Ectodermal cell (in vitro differentiated cells): Measurements from ENCODE around the gene LRFN2.

Source experiments
- H3K27ac ChIP-seq: 2 replicates; pipeline ENCODE4 v1.7.0; 2013; ENCODE audit warnings: mild to moderate bottlenecking, low read depth, low read length; ENCODE audit not compliant: insufficient read depth, poor library complexity, severe bottlenecking
- H3K27me3 ChIP-seq: 2 replicates; pipeline ENCODE4 v1.7.0; 2013; ENCODE audit warnings: mild to moderate bottlenecking, low read length; ENCODE audit not compliant: insufficient read depth, control insufficient read depth, poor library complexity, severe bottlenecking
- H3K36me3 ChIP-seq: one replicate; pipeline ENCODE4 v1.7.0; 2013; ENCODE audit warnings: low read length; ENCODE audit not compliant: control insufficient read depth, insufficient read depth
- H3K4me1 ChIP-seq: one replicate; pipeline ENCODE4 v1.7.0; 2013; ENCODE audit warnings: low read length; ENCODE audit not compliant: control insufficient read depth, insufficient read depth
- H3K4me3 ChIP-seq: 2 replicates; pipeline ENCODE4 v1.7.0; 2013; ENCODE audit warnings: low read depth, low read length, control low read depth; ENCODE audit not compliant: insufficient read depth
- H3K9me3 ChIP-seq: 2 replicates; pipeline ENCODE4 v1.7.0; 2013; ENCODE audit warnings: mild to moderate bottlenecking, low read length, moderate library complexity; ENCODE audit not compliant: control insufficient read depth
- WGBS, 2 experiments: methylation state at CpG; one replicate each; pipeline ENCODE4 v1.1.7; 2013; ENCODE audit warnings: missing lambda C conversion rate in 2 of 2; 5-methylcytosine and 5-hydroxymethylcytosine counted together

The LRFN2 gene

DNA sequence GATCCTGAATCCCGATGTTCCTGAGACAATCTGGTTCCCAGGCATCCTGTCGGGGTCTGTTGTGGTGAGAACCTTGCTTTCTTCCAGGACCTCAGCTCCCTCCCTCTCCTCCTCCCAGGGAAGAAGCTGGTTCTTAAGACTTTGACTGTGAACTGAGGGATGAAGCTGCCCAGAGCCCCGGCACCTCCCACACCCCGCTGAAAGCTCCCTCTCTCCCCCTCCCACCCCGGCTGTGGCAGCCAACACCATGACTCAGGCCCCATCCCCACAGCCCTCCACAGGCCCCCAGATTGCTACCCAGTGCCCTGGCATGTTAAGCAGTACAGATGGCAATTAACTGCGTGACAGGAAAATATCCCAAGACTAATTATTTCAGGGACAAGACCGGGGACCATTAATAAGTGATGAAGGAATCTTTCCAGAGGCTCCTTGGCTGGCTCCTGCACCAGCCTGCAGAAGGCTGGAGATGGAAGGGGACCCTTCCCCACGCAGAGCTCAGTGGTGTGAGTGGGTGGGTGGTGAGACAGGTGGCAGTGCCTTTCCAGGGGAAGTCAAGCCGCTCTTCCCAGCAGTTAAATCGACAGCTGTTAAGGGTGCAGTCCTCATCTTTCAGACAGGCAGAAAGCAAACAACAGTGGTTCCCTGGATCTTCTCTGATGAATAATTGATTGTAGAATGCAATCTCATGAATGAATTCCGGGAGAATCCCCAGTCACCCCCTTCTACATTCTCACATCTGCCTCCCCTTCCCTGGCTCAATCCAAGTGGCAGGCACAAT, 237.9 kb downstream of the LRFN2 start:
- Histone ChIP-seq H3K27ac (no peak overlapping the region), H3K9me3 (no peaks in the 10 kb centered on the region), H3K27me3 (no peaks in the 10 kb centered on the region), H3K4me1 (peaks cover 31% of the 10 kb centered on the region), H3K4me3 (no peak overlapping the region), H3K36me3 (no peaks in the 10 kb centered on the region)
- WGBS, 2 experiments = 57 to 62% methylated on average over 11 of the region's 11 CpGs

DNA sequence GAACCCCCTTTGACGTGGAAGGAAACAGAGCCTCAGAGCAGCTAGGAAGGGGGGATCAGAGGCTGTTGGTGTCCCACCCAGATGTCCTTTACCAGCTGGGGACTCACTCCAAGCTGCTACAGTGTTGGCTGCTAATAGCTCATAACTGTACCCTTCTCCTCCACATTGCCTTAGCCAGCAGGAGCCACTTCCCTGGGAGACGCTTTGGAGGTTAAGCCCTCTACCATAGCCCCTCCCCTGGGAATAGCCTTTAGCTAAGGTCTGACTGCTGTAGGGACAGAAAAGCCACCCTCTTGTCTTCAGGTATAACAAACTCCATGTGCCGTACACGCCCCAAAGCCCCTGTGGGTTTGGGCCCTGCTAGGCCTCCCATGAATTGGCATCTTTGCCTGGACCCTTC, 238.6 kb downstream of the LRFN2 start:
- Histone ChIP-seq H3K27me3 (no peaks in the 10 kb centered on the region), H3K4me3 (no peak overlapping the region), H3K36me3 (no peaks in the 10 kb centered on the region), H3K9me3 (no peaks in the 10 kb centered on the region), H3K4me1 (peaks cover 38% of the 10 kb centered on the region), H3K27ac (no peak overlapping the region)
- 67 to 81% methylated on average over 4 of the region's 4 CpGs for WGBS, 2 experiments

DNA sequence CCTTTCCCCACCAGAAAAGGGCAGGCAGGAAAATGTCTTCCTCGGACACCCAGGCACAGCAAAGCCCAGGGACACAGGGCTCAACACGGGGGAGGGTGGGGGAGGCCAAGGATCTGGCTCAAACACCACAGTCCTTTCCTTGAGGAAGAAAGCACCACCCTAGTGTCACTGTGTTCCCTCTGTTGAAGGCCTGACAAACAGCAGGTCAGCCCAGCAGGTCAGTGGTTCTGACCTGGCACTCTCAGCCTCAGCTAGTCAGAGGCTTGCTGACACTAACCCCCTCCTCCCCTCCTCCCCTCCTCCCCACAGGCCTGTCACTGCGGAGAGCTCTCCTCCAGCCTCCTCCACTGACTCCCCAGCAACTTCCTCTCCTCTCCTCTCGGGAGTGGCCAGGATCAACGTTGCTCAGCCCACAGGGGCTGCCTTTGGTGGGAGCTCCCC, 239.6 kb downstream of the LRFN2 start:
- peaks cover 42% of the 10 kb centered on the region for H3K4me1 ChIP-seq

DNA sequence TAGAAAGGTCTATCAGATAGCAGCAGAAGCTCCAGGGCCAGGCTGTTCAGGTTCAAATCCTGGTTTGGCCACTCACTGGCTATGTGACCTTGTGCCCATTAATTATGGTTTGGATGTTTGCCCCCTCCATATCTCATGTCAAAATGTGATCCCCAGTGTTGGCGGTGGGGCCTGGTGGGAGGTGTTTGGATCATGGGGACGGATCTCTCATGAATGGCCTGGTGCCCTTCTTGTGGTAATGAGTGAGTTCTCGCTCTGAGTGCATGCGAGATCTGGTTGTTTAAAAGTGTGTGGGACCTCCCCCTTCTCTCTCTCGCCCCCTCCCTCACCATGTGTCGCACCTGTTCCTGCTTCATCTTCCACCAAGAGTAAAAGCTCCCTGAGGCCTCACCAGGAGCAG, 240.9 kb downstream of the LRFN2 start:
- H3K27ac ChIP-seq = no peak overlapping the region
- peaks cover 42% of the 10 kb centered on the region for H3K4me1 ChIP-seq
- no peaks in the 10 kb centered on the region for H3K9me3 ChIP-seq
- H3K36me3 ChIP-seq = no peaks in the 10 kb centered on the region
- H3K4me3 ChIP-seq = no peak overlapping the region
- 87 to 93% methylated on average over 6 of the region's 6 CpGs for WGBS, 2 experiments
- no peaks in the 10 kb centered on the region for H3K27me3 ChIP-seq

More for the DNA sequence above, 239.6 kb downstream of the LRFN2 start:
- Histone ChIP-seq H3K27me3 (no peaks in the 10 kb centered on the region), H3K27ac (no peak overlapping the region), H3K9me3 (no peaks in the 10 kb centered on the region), H3K4me3 (no peak overlapping the region), H3K36me3 (no peaks in the 10 kb centered on the region)
- 11% methylated on average over 4 to 5 of the region's 5 CpGs for WGBS, 2 experiments

DNA sequence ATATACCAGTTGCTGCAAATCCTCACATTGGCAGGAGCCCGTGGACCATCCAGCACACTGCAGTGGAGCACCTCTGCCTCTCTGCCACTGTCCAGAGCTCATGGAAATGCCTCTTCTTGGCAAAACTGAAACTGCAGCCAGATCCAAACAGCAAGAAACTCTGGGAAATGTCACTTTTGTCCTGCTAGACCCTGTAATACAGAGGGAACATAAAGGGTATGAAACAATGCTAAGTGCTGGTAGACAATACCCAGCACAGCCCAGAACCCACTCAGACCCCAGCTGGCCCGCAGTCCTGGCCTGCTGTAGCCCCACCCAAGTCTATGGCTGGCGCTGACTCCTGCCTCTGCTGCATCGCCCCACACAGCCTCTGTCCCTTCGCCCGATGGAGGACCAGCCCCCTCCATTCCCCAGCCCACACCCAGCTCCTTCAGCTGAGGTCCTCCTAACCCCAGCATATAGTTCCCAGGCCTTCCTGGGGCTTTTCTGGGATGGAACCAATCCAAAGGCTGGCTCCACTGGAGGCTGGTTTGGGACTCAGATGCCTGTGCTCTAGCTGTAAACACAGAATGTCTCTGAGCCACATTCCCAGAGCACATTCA, 242.5 kb downstream of the LRFN2 start:
- Histone ChIP-seq H3K27ac (peak overlapping the region; percentile 56), H3K4me1 (peaks cover 39% of the 10 kb centered on the region), H3K36me3 (no peaks in the 10 kb centered on the region), H3K4me3 (no peak overlapping the region), H3K27me3 (no peaks in the 10 kb centered on the region), H3K9me3 (no peaks in the 10 kb centered on the region)
- WGBS, 2 experiments = 88 to 89% methylated on average over 6 of the region's 6 CpGs

DNA sequence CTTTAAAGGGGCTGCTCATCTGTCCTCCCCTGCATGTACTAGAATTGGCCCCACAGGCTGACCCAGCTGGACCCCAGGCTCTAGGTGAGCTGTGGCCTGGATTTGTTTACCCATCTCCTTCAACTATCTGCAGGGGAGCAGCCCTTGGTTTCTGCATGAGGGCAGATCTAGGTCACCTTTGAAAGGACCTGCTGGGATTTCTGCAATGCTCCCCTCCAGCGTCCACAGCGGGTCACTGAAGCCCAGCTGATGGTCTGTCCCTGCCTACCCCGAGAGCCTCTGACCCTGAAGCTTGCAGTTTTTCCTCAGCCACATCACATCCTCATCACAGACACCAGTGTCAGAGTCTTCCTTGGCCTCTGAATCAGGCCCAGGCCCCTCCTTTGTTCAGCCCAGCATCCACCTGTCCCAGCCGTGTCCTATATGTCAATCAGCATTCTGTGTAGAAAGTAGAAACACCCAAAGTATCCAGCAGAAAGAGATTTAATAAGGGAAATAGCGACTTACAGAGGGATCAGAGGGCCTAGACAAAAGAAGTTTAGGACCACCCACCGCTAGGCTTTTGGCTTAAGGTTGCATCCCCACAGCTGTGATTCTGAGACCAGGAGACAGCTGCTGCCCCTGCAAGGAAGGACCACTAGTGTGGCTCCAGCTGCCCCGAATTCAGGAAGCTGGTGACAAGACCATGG, 243.1 kb downstream of the LRFN2 start:
- no peaks in the 10 kb centered on the region for H3K36me3 ChIP-seq
- no peaks in the 10 kb centered on the region for H3K27me3 ChIP-seq
- H3K9me3 ChIP-seq = no peaks in the 10 kb centered on the region
- H3K4me3 ChIP-seq = no peak overlapping the region
- peaks cover 33% of the 10 kb centered on the region for H3K4me1 ChIP-seq
- 26 to 27% methylated on average over 7 of the region's 7 CpGs for WGBS, 2 experiments
- H3K27ac ChIP-seq = peak overlapping the region; percentile 56

DNA sequence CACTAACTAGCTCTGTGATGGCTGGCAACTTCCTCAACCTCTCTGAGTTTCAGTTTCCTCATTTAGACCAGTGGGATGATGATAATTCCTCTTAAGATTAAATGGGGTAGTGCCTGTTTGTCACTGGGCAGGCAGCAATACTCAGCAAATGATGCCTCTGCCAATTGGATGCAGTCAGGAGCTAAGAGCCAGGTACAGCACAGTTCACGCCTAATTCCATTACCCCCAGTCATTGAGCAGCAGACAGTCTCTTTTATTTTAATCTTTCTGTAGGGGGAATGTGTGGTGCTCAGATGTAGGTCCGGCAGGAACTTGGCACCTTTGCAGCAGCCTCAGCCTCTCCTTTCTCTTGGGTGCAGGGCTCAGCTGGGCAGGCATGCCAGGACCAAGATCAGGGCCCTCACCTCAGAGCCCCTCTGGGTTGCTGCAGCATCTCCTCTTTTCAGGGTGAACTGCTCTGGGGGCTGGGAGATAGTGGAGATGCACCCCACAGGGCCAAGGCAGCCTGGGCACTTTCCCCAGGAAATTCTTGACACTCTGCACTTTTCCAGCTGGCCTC, 243.8 kb downstream of the LRFN2 start:
- 71% methylated on average over 1 to 2 of the region's 2 CpGs for WGBS, 2 experiments
- peaks cover 3% of the 10 kb centered on the region for H3K27me3 ChIP-seq
- H3K4me1 ChIP-seq = peaks cover 32% of the 10 kb centered on the region
- no peaks in the 10 kb centered on the region for H3K9me3 ChIP-seq
- no peak overlapping the region for H3K4me3 ChIP-seq
- no peaks in the 10 kb centered on the region for H3K36me3 ChIP-seq
- peak overlapping the region; percentile 39 for H3K27ac ChIP-seq

DNA sequence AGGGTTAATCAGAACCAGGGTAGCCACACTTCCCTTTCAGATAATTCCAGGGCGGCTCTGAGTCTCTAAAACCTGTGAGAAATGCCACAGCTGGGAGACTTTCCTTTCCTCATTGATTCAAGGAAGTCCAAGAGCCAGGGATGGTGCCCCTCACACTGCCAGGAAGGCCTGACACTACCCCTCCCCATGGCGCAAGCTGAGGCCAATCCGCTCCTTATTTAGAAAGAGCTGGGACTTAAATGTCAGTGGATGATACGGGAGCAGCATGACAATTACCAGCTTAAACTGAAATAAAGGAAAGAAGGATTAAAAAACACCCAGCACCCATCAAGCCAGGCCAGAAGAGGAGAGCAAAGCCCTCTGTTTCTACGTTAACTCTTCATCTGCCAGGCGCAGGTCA, 244.4 kb downstream of the LRFN2 start:
- 44 to 57% methylated on average over 6 of the region's 6 CpGs for WGBS, 2 experiments
- Histone ChIP-seq H3K4me1 (peaks cover 26% of the 10 kb centered on the region), H3K36me3 (no peaks in the 10 kb centered on the region)

DNA sequence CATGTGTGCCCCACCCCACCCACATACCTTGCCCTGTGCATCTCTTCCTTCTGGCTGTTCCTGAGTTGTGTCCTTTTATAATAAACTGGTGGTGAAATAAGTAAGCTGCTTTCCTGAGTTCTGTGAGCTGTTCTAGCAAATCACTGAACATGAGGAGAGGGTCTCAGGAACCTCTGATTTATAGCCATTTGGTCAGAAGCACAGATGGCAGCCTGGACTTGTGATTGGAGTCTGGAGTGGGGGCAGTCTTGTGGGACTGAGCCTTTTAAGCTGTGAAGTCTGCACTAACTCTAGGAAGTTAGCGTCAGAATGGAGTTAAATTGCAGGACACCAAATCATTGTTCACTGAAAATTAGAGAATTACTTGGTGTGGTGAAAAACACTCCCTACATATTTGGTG, 245.4 kb downstream of the LRFN2 start:
- Histone ChIP-seq H3K9me3 (no peaks in the 10 kb centered on the region), H3K36me3 (no peaks in the 10 kb centered on the region), H3K27ac (no peak overlapping the region), H3K27me3 (peaks cover 8% of the 10 kb centered on the region), H3K4me3 (no peak overlapping the region), H3K4me1 (peaks cover 16% of the 10 kb centered on the region)
- WGBS, 2 experiments = 85 to 93% methylated on average over 1 of the region's 1 CpG

More for the DNA sequence above, 244.4 kb downstream of the LRFN2 start:
- Histone ChIP-seq H3K27ac (no peak overlapping the region), H3K27me3 (peaks cover 8% of the 10 kb centered on the region), H3K4me3 (no peak overlapping the region), H3K9me3 (no peaks in the 10 kb centered on the region)
